HG03135 (cell line): ENCODE data around the gene GALNT12.

ENCODE experiments used
- ATAC-seq: cut with Tn5 transposase; IDR thresholded peaks from one replicate; pipeline ENCODE4 v1.9.1; 2021; ENCODE audit warnings: mild to moderate bottlenecking, moderate library complexity; ENCODE audit not compliant: unreplicated experiment

The GALNT12 gene

GRCh38 chr9:98830554-98830953, 23.1 kb downstream of the GALNT12 start:
- no peak for ATAC-seq

GRCh38 chr9:98831696-98832095, 24.2 kb downstream of the GALNT12 start:
- ATAC-seq, result no peak

GRCh38 chr9:98832768-98833089, 25.3 kb downstream of the GALNT12 start:
- ATAC-seq, result no peak

- no peak for ATAC-seq
Measured at GRCh38 chr9:98833090-98833956, 25.9 kb downstream of the GALNT12 start.

GRCh38 chr9:98834386-98834785, 26.9 kb downstream of the GALNT12 start:
- ATAC-seq, result no peak

DNA sequence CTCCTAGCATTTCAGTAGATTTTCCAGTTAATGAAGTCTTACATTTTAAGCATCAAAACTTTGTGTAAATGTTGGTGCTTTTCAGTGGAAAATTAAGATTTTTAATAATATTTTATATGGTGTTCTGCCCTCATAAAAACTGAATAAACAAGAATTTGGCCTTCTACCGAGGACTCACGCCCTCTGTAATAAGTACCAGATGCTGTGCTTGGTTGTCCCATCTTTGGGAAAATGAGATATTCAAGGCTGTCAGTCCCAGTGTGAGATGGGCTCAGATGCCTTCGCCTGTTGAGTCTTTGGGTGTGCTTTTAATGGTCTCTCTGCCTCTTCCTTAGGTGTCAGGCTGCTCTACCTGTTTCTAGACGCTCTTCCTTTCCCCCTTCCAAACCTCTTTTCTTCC, 28.7 kb downstream of the GALNT12 start:
- no peak for ATAC-seq

DNA sequence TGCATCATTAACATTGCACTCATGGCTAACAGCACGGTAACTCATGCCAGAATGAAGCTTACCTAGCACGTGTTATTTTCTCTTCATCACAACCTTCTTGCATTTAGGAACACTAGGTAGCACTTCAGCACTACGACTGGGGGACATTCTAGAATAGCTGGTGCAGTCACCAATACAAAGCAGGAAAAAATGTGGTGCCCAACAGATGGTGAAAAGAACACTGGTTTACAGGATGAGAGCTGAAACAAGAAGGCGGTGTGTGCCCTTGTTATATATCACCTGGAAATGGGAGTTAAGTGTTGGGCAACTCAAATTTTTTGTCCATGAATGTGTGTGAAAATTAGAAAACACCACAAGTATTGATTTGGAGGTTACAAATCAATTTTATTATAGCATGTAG, 30.0 kb downstream of the GALNT12 start:
- no peak for ATAC-seq

DNA sequence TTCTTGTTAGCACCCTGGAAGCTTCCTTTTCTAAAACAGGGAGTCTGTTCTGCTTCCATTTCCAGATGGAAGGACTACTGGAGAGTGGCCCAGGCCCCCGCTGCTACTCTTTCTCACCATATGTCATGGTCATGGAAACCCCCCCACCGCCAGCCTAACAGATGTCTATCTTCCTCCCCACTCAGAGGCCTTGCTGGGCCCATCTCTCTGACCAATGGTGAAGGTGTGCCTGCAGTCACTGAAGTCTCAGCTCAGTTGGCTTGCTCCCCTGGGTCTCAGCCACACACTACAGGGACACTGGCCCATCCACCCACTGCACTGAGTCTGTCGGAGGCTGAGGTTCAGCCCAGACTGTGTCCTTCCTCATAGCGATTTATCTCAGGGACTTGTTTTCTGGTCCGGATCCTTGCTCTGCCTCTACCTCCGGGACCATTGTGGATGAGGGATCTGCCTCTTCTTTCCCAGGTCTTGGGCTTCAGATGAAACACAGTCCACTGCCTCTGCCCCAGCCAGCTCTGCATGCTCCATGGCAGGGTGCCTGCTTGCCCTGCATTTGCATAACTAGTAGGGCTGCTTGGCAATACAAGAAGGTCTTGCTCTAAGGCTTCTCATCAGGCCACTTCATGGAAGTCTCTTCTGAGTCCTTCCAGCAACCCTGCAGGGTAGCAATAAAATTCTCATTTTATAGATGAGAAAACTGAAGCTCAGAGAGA, 30.8 kb downstream of the GALNT12 start:
- no peak for ATAC-seq

GRCh38 chr9:98838868-98839565, 31.5 kb downstream of the GALNT12 start:
- no peak for ATAC-seq

DNA sequence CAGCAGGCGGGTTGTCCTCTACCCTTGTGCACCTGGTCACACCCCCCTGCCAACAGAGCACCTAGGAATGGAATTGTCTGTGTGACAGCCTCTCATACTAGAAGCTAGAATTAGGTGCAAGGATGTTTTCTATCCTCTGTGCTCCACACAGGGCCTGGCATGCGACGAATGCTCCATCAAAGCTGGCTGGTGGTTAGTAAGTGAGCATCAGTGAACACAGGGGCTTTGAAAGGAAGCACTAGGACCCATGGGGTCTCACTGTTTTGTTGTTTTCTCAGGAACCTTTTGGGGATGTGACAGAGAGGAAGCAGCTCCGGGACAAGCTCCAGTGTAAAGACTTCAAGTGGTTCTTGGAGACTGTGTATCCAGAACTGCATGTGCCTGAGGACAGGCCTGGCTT, 32.3 kb downstream of the GALNT12 start:
- no peak for ATAC-seq

DNA sequence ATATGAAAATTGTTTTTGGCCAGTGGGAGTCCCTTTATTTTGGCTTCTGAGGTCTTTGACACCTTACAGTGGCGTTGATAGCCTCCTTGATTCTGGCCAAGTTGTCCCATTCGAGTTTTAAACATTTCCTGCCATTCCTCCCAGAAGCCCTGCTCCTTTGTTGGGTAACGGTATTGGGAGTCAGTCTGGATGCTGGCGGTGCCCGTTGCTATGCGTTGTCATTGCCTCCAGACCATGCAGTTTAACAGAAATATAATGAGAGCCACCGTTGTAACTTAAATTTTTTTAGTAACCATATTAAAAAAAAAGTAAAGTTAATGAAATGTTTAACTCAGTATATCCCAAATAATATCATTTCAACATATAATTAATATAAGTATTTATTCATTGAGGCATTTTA, 35.0 kb downstream of the GALNT12 start:
- ATAC-seq, result no peak

DNA sequence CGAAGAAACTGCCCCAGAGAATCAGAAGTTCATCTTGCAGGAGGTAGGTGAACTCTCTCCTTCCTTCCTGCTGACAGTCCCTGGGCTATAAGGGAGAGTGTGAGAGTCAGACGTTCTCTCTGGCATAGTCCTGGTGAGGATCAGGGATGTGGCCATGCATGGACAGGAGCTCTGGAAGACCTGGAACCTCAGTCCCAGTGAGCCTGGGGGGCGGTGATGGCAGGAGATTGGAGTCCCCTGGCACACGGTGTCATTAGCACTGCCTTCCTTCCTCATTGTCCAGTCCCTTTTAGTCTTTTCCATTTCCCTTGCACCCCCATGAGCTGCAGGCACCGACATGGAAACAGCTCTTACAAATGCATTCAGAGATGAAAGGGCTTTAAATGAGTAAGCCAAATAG, 38.6 kb downstream of the GALNT12 start:
- ATAC-seq, result no peak

- ATAC-seq, result no peak
Measured at GRCh38 chr9:98846879-98847278, 39.4 kb downstream of the GALNT12 start.

- peak; percentile 67 for ATAC-seq
Measured at GRCh38 chr9:98848450-98849149, 41.1 kb downstream of the GALNT12 start.

DNA sequence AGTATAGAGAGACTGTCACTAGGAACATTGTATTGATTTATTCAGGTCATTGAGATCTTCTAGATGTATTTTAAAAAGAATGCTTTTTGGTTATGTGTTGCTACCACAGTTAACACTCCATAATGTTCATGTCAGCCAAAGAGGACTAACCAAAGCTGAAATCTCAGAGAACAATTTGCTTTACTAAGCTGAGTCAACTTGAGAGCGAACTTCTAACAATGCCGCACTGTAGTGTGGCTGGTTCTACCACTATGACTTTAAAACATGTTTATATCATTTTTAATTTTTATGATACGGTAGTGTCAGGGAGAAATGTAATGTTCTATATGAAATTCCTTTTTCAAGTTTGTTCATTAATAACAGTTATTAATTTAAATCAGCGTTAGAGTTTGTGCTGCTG, 42.1 kb downstream of the GALNT12 start:
- ATAC-seq, result no peak

- no peak for ATAC-seq
Measured at GRCh38 chr9:98850851-98851729, 43.6 kb downstream of the GALNT12 start.

DNA sequence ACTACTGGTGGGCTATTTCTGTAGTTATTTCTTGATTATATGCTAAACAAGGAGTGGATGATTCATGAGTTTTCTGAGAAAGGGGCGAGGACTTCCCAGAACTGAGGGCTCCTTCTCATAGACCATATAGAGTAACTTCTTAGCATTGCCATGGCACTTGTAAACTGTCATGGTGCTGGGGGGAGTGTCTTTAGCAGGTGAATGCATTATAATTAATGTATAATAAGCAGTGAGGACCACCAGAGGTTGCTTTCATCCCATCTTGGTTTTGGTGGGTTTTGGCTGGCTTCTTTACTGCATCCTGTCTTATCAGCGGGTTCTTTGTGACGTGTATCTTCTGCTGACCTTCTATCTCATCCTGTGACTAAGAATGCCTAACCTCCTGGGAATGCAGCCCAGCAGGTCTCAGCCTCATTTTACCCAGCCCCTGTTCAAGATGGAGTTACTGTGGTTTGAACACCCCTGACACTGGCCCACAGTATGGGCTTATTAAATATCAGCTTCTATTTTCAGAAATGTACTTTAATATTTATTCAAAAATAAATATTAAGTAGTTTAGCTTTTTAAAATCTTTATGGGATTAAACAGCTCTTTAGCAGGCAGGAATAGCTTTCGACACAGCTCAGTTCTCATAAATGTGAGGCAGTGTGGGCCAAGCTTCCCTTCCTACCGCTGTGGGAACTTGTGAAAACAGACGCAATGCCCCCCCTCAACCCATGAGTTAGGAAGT, 44.4 kb downstream of the GALNT12 start:
- ATAC-seq, result no peak

- no peak for ATAC-seq
Measured at GRCh38 chr9:98852460-98852734, 44.9 kb downstream of the GALNT12 start.

- ATAC-seq, result no peak
Measured at GRCh38 chr9:98852961-98853360, 45.5 kb downstream of the GALNT12 start.

DNA sequence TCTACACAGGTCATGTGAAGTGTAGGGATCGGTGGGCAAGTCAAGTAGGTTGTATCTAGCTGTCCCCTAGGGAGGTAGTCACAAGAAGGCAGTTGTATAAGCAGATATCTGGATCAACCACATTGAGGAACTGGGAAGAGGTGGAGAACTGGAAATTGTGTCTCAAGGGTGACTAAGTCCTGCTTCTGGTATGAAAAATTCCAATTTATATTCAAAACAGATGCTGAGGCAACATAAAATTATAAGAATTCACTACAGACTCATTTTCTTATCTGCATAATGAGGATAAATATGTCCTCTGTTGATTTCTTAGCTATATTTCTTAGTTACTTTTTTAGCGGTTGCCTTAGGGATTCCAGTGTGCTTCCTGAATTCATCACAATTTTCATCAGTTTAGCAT, 46.8 kb downstream of the GALNT12 start:
- no peak for ATAC-seq
